Activated naive CD4-positive, alpha-beta T cell (primary cell): ENCODE data around the gene SLC25A18.

Experiments used
- DNase-seq, 4 experiments: peaks; one replicate each; lab custom pipeline; 2025; lab: John Stamatoyannopoulos, UW

SLC25A18 gene

DNA sequence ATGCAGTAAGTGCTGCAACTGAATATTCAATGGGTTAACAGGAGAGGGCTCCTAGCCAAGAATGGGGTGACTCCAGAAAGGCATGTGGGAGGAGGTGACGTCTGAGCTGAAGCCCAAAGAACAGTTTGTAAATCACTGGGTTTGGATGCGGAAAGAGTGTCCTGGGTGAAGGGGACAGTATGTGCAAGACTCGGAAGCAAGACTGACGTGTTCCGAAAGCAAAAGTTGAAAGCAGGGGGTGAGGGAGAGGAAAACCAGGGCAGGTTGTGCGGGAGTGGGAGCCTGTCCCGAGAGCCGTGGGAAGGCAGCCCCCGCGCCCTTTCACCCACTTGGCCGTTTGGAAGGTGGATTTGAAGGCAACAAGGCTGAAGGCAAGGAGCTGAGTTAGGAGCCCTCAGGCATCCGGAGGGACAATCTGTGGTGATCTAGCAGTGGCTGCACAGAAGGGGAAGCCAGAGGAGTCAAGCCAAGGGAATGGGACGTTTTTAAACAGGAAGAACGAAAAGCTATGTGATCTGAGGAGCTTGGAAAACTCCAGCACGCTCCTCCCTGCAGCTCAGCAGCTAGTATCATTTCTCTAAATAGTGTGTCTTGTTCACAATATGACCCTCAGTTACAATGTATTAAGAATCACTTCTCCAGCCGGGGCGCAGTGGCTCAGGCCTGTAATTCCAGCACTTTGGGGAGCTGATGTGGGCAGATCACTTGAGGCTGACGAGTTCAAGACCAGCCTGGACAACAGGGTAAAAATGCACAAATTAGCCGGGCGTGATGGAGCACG lies 7.7 kb downstream of the SLC25A18 start:
- no peak for DNase-seq

DNA sequence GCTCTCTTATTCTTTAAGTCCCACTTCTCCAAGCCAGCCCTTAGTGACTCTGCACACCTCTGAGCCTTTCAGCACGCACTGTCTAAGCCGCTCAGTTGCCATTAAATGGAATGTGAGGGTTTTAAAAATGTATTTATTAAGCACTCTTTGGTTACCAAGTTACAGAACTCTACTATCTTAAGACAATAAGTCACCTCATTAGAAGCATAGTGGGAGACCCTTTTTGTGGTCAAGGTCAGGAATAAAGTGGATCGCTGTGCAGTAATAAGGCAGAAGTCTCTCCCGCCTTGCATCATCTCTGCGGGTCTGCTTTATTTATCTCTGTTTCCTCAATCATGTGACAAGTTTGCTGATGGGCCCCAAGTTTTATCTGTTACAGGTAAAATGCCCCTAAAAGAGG lies 11.9 kb downstream of the SLC25A18 start:
- no peak for DNase-seq

DNA sequence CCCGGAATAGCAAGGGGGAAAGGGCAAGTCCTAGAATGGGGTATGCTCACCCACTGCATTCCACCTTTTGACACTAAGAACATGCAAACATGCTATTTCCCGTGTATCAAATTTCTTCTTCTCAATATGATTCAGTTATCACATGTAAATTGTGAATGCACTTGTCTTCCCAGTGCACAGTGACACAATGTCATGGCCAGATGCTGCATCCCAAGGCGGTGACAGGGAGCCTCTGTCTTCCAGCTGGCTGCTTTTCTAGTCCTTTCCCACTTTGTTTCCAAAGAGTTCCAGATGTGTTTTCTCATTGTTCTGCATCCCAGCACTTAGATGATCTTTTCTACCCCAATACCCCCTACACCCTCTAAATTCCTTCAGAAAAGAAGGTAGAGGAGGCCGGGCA lies 12.4 kb downstream of the SLC25A18 start:
- no peak for DNase-seq

DNA sequence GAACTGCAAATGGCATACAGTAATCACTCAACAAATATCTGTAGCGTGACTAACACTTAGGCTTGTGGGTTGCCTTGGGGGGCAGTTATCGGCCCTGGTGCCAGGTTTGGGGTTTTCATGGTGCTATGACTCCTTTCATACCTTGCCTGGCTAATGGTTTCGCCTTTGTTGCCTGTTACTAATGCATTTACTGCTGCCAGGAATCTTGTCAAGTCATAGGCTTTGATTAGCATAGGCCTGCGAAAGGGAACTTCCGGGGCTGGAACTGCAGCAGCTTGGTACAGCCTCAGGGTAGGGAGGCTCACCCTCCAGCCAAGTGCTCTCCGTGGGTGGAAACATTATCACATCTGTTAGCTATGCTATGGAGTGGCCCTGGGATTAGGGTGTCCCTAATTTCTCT lies 13.2 kb downstream of the SLC25A18 start:
- no peak for DNase-seq

DNA sequence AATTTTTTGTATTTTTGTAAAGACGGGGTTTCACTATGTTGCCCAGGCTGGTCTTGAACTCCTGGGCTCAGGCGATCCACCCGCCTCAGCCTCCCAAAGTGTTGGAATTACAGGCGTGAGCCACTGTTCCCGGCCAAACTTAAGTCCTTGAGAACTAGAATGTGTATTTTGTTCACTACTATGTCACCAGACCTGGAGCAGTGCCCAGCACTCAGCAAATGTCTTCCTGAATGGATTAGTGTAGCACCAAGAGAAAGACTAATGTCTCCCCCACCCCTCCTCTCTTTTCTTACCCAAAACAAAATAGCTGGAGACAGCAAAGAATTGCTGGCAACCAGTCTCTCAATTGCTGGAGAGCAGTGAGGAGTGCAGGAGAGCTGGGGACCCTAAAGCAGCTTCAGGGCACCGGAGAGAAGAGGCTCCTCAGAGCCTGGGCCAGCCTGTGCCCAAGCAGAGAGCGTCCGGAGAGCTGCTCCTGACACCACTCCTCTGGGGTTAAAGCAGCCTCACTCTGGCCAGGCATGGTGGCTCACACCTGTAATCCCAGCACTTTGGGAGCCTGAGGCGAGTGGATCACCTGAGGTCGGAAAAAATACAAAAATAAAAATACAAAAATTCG lies 14.9 kb downstream of the SLC25A18 start:
- DNase-seq, result no peak

DNA sequence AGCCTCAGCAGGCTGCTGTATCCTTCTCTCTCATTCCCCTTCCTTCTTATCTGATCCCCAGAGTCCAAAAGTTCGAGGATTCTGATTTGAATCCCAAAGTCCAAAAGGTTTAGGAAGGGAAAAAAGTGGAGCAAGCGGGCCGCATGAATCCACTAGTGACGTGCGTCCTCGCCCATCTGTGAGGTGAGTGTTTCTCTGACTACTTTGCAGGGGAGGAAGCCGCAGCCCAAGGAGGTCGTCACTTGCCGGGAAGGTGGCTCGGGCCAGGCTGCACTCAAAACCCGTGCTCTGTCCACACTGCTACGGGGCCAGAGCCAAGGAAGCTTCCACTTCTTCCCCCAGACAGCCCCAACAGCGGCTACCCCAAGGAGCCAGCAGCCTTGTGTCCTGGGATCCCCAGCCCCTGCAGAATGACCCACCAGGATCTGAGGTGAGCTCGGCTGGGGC lies 16.3 kb downstream of the SLC25A18 start:
- DNase-seq, result no peak

DNA sequence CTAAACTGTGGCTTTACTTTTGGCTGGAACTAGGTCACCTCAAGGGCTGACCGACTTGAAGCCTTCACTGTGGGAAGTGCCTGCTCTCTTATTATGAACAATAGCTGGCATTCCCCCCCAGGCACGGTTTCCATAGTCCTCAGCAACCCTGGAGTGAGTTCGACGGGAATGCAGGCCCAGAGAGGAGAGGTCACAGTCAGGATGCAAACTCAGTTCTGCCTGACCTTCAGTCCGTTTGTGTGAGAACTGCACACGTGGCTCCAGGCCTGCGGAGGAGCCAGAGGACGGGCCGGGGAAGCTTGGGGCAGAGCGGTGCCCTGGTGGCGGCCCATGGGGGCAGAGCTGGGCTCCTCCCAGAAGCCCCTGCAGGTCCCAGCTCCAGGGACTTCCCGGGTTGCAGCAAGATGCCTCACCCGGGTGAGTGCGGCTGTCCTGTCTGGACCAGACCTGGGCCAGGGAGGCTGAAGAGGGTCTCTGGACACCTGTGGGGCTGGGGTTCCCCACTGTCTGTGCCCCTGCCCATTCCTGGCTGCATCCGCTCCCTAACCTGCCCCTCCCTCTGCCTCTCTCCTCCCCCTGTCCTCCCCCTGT lies 17.2 kb downstream of the SLC25A18 start:
- no peak for DNase-seq

DNA sequence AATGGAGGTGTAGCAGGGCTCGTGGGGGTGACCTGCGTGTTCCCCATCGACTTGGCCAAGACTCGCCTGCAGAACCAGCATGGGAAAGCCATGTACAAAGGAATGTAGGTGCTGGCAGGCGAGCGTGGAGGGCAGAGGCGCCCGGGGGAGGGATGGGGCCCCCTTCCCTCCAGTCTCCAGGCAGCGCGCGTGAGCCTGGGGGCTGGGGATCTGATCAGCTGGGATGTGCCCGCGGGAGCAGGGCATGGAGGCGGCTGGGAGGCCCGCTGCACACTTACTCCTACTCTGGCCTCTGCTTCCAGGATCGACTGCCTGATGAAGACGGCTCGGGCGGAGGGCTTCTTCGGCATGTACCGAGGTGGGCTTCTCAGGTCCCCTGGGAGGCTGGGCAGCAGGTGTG lies 17.8 kb downstream of the SLC25A18 start:
- no peak for DNase-seq

DNA sequence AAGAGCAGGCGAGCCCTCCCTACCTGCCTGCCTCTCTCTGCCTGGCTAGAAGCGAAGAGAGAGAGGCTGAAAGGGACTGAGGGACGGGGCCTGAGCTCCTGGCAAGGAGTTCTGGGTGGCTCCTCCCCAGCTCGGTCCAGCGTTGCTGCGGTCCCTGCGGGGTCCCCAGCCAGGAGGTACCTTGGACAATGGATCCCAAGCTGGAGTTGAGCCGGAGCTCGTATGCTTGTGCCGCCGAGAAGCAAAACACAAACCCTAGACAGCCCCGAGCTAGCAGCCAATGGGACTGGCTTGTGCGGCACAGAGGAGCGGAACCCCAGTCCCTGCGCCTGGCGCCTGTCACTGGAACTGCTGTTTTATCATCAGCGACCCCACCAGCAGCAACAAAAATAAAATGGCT lies 18.3 kb downstream of the SLC25A18 start:
- no peak for DNase-seq

DNA sequence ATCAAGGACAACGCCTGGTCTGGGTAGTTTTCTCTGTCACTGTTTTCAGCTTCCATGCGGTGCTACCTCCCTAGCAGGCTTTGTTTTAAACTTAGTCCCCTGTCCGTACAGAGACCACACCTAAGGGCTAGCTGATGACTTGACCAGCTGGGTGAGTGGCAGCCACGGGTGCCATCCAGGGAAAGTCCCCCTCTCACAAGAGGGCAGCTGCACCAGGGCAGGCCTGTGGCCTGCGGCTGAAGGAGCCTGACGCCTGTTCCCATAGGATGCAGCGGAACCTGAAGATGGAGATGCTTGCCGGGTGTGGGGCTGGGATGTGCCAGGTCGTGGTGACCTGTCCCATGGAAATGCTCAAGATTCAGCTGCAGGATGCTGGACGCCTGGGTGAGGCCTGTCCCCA lies 19.9 kb downstream of the SLC25A18 start:
- DNase-seq, result no peak

DNA sequence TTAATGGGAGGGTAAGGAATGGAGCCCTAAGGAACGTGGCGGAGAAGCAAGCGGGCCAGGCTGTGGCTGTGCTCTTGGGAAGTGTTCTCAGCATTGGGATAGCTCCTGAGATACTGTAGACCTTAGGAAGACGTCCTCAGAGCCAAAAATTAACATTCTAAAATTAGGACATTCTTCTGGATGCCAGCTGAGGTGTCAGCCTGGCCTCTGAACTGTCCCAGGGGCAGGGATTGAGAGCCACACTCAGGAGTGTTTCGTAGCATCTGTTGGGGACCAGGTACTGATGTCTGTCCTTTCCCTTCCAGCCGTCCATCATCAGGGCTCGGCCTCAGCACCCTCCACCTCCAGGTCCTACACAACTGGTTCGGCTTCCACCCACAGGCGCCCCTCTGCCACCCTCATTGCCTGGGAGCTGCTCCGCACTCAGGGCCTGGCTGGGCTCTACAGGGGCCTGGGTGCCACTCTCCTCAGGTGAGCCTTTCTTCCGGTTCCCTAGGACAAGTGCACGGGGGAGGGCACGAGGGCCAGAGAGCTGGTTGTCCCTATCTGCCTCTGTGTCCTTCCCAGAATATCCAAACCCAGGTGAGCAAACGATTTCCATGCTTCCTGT lies 23.6 kb downstream of the SLC25A18 start:
- DNase-seq, result no peak

DNA sequence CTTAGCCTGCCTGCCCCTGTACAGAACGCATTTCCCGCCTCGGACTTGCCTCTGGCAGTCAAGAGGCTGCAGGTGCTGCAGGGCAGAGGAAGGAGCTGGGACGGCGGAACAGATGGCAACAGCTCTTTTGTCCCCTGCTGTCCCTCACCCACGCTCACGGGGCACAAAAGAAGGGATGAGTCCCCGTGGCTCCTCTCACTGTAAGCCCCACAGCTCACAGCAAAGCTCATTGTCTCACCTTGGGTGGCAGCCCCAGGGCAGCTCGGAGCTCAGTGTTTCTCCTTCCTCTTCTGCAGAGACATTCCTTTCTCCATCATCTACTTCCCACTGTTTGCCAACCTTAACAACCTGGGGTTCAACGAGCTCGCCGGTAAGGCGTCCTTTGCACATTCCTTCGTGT lies 24.3 kb downstream of the SLC25A18 start:
- DNase-seq, result no peak

DNA sequence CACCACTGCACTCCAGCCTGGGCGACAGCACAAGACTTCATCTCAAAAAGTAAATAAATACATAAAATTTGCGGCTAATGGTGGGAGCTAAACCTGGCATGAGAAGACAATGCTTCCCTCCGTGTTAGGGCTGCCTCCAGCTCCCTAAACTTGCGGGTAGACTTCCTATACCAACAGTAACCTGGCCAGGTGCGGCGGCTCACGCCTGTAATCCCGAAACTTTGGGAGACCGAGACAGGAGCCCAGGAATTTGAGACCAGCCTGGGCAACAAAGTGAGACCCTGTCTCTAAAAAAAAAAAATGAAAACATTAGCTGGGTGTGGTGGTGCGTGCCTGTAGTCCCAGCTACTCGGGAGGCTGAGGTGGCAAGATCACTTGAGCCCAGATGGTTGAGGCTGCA lies 25.3 kb downstream of the SLC25A18 start:
- no peak for DNase-seq

DNA sequence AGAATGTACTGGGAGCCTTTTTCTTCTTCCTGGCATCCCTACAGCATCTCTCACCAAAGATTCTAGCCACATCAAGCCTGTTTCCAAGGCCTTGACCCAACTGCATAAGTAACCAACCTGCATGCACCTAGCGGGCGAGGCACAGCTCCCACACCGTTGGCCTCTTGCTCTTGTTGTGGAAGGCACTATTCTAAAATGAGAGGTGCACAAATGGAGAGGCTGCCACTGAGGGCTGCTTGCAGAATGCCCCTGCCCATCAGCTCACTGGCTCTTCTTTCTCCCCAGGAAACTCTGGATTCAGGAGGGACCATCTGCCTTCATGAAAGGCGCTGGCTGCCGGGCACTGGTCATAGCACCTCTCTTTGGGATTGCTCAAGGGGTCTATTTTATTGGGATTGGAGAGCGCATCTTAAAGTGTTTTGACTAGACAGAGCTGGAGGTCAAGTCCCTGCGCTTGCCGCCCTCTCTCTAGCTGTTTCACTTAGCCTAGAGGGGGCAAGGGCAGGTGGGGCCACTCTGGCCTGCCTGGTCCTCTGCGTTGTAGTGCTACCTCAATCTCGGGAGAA lies 26.6 kb downstream of the SLC25A18 start:
- no peak for DNase-seq

DNA sequence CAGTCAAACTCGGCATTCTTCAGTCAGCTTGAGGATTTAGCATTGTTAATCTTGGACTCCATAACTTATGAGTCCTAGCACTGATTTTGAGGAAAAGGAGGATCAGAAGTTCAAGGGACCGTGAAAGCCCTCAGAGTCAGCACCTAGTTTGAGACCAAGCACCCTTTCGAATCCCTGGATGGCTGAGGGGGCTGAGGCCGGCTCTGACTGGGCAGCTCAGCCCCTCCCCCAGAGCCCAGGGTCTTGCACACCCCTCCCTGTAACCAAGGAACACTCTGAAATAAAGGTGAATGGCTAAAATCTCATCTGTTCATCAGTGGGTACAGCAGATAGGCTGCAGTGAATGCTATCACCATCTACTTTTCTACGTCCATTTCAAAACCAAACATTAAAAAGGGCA lies 27.3 kb downstream of the SLC25A18 start:
- DNase-seq, result no peak

DNA sequence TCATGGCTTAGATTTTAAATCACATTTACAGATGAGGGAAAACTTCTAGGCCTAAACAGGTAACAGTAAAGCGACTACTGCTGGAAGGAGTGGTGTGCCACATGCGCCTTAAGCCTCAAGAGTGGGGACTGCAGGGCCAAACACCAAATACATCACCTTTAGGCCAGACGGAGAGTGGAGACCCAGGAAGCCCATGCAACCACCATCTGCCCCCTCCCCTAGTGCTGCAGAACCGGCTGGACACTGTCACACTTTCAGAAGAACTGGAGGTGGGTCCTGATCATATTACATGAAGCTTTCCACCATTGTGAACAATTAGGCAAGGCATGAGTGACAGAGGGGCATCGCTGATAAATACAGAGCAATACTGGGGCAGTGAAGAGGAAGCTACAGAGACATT lies 28.9 kb downstream of the SLC25A18 start:
- no peak for DNase-seq

DNA sequence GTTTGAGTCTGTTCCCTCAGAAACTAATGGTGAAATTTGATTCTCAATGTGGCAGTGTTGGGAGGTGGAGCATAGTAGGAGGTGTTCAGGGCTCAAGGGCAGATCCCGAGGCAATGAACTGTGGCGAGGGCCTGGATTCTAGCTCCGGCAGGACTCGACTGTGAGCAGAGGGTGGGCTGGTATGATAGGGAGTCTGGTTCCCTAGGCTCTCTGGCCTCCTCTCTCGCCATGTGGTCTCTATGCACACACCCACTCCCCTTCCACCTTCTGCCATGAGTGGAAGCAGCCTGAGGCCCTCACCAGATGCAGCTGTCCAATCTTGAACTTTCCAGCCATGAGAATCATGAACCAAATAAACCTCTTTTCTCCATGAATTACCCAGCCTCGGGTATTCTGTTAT lies 32.9 kb downstream of the SLC25A18 start:
- no peak for DNase-seq

DNA sequence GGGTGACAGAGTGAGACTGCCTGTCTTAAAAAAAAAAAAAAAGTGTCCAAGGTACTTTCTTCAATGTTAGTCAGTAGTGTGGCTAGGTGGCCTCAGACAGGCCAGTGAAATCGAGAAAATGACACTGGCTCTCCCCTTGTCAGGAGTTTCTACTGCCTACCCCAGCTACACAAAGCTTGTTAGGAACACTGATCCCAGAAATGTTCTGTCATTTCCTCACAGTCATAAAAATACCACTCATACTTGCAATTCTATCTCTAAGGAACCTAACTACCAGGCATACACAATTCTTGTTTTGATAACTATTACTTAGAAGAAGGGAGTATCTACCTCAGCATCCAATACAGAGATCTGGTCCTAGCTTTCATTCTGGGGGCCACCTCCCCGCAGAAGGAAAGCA lies 33.9 kb downstream of the SLC25A18 start:
- DNase-seq, result no peak

DNA sequence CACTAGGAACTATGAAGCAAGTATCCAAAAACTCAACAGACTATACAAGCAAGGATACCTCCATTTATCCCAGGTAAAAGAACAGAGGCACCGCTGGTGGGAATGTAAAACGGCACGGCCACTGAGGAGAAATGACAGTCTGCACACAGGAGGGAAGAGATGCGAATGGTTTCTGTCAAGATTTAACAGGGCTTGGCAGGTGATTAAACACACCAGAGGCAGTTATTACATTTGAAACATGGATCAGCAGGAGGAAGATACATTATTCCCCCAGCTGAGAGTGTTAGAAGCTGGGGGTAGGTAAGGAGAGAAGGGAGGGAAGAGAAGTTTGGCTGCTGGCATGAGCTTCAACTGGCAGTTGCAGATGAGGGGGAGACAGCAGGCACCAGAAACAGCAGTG lies 35.0 kb downstream of the SLC25A18 start:
- DNase-seq, result no peak

DNA sequence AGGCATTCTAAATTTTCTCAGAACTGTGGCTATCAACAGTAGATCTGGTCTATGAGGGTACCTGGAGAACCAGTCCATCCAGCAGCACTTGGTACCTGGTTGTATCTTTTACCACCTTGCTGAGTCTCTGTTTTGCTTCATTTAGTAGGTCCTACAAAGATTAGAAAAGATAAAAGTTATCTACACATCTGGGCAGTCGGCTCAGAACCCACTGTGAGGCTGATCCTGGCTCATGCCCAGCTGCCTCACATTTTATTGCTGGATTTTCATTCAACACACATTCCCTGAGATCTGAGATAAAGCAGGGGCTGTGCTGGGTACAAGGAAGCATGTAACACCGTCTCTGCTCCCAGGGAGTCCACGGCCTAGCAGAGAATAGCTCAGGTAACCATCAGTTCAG lies 37.7 kb downstream of the SLC25A18 start:
- DNase-seq, result no peak

DNA sequence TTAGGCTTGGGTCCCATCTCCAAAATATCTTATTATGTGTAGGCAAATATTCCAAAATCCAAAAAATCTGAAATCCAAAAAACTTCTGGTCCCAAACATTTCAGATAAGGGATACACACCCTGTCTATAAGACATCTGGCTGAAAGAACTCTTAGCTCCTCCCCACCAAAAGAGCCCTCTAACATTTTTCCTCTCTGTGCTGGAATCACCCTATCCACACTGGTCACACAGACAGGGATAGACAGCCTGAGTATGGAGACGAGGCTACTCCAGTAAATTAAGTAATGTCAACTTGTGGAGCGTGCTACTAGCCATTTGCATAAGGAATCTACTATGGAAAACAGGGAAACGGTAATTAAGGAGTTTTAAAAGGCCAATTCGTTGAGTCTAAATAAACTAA lies 40.4 kb downstream of the SLC25A18 start:
- DNase-seq, result no peak

DNA sequence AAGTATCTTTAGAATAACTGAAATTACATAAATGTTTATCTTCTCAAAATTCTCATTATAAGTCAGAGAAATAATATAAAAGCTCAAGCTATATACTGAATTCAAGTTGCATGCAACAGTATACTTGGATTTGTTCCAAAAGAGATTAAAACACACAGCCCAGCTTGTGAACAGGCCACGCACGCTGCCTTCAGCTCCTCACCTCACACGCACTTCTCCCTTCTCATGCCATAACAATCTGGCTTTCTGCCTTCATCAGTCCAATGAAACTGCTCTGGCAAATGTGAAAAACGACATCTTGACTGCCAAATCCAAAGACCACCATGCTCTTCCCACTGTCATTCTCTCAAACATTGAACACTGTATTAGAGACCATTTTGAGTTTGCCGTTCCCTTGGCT lies 43.2 kb downstream of the SLC25A18 start:
- DNase-seq, result no peak
